Mesothelial cell of epicardium (in vitro differentiated cells): ENCODE results near the gene IGSF22. TPM values are rescaled to one million over a fixed set of nuclear protein-coding genes. Genes with fewer than 3 reads are reported as not detected.

Source experiments
- DNase-seq, 2 experiments: peaks; one replicate each; pipeline ENCODE4 v3.0.0; 2021; ENCODE audit warnings: low spot score in 2 of 2; ENCODE audit not compliant: unreplicated experiment in 2 of 2
- H3K27ac Mint-ChIP-seq: 2 replicates; pipeline ENCODE4 v1.8.0; 2021; ENCODE audit warnings: mixed read lengths
- H3K27me3 Mint-ChIP-seq: 2 replicates; pipeline ENCODE4 v1.8.0; 2021; ENCODE audit warnings: low read depth, mixed read lengths
- H3K36me3 Mint-ChIP-seq: 2 replicates; pipeline ENCODE4 v1.8.0; 2021; ENCODE audit warnings: mixed read lengths
- H3K4me1 Mint-ChIP-seq: 2 replicates; pipeline ENCODE4 v1.8.0; 2021; ENCODE audit warnings: mixed read lengths
- H3K4me3 Mint-ChIP-seq: 2 replicates; pipeline ENCODE4 v1.8.0; 2021; ENCODE audit warnings: mild to moderate bottlenecking, moderate library complexity, mixed read lengths
- H3K9me3 Mint-ChIP-seq: 2 replicates; pipeline ENCODE4 v1.8.0; 2021; ENCODE audit warnings: mixed read lengths
- total RNA-seq: library from RNA; stranded (reverse); gene quantifications from 3 replicates; pipeline ENCODE4 v1.2.1, GENCODE V29; 2021
- TF ChIP-seq, protein P1 (sequence below): fragments of 200-600 bp; sonication (generic); IDR thresholded peaks from one replicate; pipeline ENCODE4 v1.5.0; 2021; ENCODE audit warnings: antibody characterized with exemption; ENCODE audit not compliant: unreplicated experiment

IGSF22 gene
- total RNA-seq, 1 donor from 2014 or later: 0.45 TPM

DNA sequence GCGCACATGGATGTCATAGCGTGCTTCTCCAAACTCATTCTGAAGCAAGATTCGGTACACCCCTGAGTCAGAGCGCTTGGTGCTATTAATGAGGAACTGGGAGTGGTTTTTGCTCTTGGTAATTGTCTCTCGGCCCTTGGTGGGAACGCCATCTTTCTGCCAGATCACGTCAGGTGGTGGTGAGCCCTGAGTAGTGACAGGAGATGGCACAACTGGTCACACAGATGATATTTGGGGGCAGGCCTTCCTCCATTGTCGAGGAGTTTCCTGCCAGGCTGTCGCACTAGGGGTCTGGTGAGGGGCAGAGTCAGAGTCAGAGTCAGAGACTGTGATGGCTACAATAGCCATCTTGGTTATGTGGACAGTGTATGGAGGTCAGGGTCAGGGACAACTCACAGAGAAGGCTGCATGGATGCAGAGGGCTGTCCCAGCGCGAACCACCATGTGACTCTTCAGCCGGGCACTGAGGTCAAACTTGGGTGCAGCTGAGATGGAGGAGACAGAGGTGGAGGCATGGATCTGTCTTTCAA lies 18.1 kb downstream of the IGSF22 start:
- DNase-seq: no peak
- Mint-ChIP-seq H3K4me1 (peaks cover 14% of the 10 kb centered on the region), H3K9me3 (no peaks in the 10 kb centered on the region), H3K27me3 (peaks cover 56% of the 10 kb centered on the region), H3K36me3 (no peaks in the 10 kb centered on the region), H3K4me3 (no peak overlapping the region), H3K27ac (no peak overlapping the region)
- TF ChIP-seq, protein P1, sequence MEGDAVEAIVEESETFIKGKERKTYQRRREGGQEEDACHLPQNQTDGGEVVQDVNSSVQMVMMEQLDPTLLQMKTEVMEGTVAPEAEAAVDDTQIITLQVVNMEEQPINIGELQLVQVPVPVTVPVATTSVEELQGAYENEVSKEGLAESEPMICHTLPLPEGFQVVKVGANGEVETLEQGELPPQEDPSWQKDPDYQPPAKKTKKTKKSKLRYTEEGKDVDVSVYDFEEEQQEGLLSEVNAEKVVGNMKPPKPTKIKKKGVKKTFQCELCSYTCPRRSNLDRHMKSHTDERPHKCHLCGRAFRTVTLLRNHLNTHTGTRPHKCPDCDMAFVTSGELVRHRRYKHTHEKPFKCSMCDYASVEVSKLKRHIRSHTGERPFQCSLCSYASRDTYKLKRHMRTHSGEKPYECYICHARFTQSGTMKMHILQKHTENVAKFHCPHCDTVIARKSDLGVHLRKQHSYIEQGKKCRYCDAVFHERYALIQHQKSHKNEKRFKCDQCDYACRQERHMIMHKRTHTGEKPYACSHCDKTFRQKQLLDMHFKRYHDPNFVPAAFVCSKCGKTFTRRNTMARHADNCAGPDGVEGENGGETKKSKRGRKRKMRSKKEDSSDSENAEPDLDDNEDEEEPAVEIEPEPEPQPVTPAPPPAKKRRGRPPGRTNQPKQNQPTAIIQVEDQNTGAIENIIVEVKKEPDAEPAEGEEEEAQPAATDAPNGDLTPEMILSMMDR: no peak

DNA sequence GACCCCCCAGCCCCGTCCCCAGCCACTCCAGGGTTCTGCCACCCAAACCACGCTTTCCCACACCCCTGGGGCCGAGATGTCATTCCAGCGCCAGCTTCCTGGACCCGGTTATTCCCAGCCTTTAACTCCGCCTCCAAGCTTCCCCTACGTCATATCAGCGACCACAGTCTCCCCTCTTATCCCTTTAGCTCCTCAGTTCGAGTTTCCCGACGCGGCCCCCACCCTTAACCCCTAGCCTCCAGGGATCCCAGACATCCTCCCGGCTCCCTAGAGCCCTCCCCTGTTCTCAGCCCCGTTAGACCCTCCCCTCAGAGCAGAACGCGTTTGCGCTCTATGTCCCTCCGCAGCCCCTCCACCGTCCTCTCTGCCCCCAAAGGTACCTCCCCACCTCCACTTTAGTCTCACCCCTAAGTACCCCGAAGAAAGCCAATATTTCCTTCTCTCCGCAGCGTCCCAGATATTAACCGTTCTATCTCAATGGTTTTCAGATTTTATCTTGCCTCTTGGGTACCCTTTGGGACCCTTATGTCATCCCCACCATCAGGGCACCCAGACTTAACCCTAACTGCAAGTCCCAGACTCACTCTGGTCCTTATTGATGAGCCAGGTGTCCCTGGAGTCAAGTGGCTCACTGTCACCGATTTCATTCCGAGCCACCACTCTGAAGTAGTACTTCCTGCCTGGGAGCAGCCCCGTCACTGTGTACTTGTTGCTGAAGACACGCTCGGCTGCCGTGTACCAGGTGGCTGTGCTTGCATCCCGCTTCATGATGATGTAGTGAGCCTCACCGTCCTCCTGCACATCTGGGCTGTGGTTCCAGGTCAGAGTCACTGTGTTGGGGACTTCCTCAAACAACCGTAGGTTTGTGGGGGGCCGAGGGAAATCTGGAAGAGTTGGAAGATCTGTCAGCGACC lies 19.4 kb downstream of the IGSF22 start:
- Mint-ChIP-seq H3K27me3 (peaks cover 46% of the 10 kb centered on the region), H3K9me3 (no peaks in the 10 kb centered on the region), H3K36me3 (no peaks in the 10 kb centered on the region), H3K27ac (no peak overlapping the region), H3K4me3 (peak overlapping the region; percentile 69), H3K4me1 (peaks cover 14% of the 10 kb centered on the region)
- no peak for DNase-seq
- TF ChIP-seq, protein P1: no peak

- H3K27me3 Mint-ChIP-seq: peaks cover 41% of the 10 kb centered on the region
- no peak for DNase-seq
- no peaks in the 10 kb centered on the region for H3K36me3 Mint-ChIP-seq
- H3K4me1 Mint-ChIP-seq: peaks cover 14% of the 10 kb centered on the region
- peak overlapping the region; percentile 16 for H3K4me3 Mint-ChIP-seq
- no peak overlapping the region for H3K27ac Mint-ChIP-seq
- H3K9me3 Mint-ChIP-seq: no peaks in the 10 kb centered on the region
- TF ChIP-seq, protein P1: no peak
These were observed 20.2 kb downstream of the IGSF22 start for GRCh38 chr11:18705651-18706281.

- no peaks in the 10 kb centered on the region for H3K9me3 Mint-ChIP-seq
- H3K4me1 Mint-ChIP-seq: peaks cover 18% of the 10 kb centered on the region
- no peak overlapping the region for H3K4me3 Mint-ChIP-seq
- TF ChIP-seq, protein P1: no peak
- H3K36me3 Mint-ChIP-seq: no peaks in the 10 kb centered on the region
- peaks cover 33% of the 10 kb centered on the region for H3K27me3 Mint-ChIP-seq
- H3K27ac Mint-ChIP-seq: peak overlapping the region; percentile 76
- DNase-seq: no peak
These were observed 21.3 kb downstream of the IGSF22 start for GRCh38 chr11:18704698-18705097.

- Mint-ChIP-seq H3K27ac (no peak overlapping the region), H3K27me3 (peaks cover 27% of the 10 kb centered on the region), H3K4me3 (no peak overlapping the region), H3K4me1 (peaks cover 24% of the 10 kb centered on the region), H3K9me3 (no peaks in the 10 kb centered on the region), H3K36me3 (no peaks in the 10 kb centered on the region)
- TF ChIP-seq, protein P1: no peak
- no peak for DNase-seq
These were observed 21.8 kb downstream of the IGSF22 start for GRCh38 chr11:18704045-18704645.
